Heart right ventricle (tissue), 16 donors: ENCODE results near the gene B4GAT1. TPM values are rescaled to one million over a fixed set of nuclear protein-coding genes. Genes with fewer than 3 reads are reported as not detected.

Experiments
- ATAC-seq, 8 donors: fragments of 200-7000 bp; cut with Tn5 transposase; one replicate each; pipeline ENCODE4 v1.9.1; 2020; ENCODE audit warnings: mild to moderate bottlenecking in 8 of 8, moderate library complexity in 8 of 8, moderate number of reproducible peaks in 1 of 8
- DNase-seq, 2 donors: peaks; one replicate each; pipeline ENCODE4 v3.0.0-alpha.2; 2020
- H3K27ac ChIP-seq, 10 donors: fragments of 200-600 bp; sonication (generic) in 2 of 10; one replicate each; pipeline versions ENCODE4 v1.5.0 to v1.8.0; 2020 to 2022; ENCODE audit warnings: mild to moderate bottlenecking in 3 of 10
- H3K27me3 ChIP-seq, 7 donors: fragments of 200-600 bp; one replicate each; pipeline ENCODE4 v1.8.0; 2021 to 2022; ENCODE audit warnings: mild to moderate bottlenecking in 2 of 7
- H3K36me3 ChIP-seq, 9 donors: fragments of 200-600 bp; sonication (generic) in 1 of 9; one replicate each; pipeline versions ENCODE4 v1.5.0 to v1.8.0; 2020 to 2022; ENCODE audit warnings: mild to moderate bottlenecking in 2 of 9
- H3K4me1 ChIP-seq, 9 donors: fragments of 200-600 bp; sonication (generic) in 1 of 9; one replicate each; pipeline versions ENCODE4 v1.5.0 to v1.8.0; 2020 to 2022; ENCODE audit warnings: mild to moderate bottlenecking in 4 of 9
- H3K4me3 ChIP-seq, 10 donors: fragments of 200-600 bp; sonication (generic) in 2 of 10; one replicate each; pipeline versions ENCODE4 v1.5.0 to v1.8.0; 2020 to 2022; ENCODE audit warnings: mild to moderate bottlenecking in 7 of 10, moderate library complexity in 2 of 10
- H3K9me3 ChIP-seq, 11 donors: fragments of 200-600 bp in 10 of 11; sonication (generic) in 2 of 11; one replicate each; pipeline versions ENCODE4 v1.5.0 to v1.8.0; 2013 to 2022; ENCODE audit warnings: mild to moderate bottlenecking in 2 of 11, control low read depth in 1 of 11, moderate library complexity in 1 of 11
- CTCF ChIP-seq, 9 donors: fragments of 200-600 bp; sonication (generic) in 2 of 9; IDR thresholded peaks; one replicate each; pipeline versions ENCODE4 v1.5.0 to v1.8.0; 2021 to 2022; ENCODE audit warnings: antibody characterized with exemption in 9 of 9, mild to moderate bottlenecking in 5 of 9, moderate library complexity in 1 of 9
- WGBS, 2 donors: extraction: QIAGEN DNeasy Blood & Tissue Kit; methylation state at CpG; one replicate each; pipeline ENCODE4 v1.1.7; 2013; ENCODE audit warnings: inconsistent platforms in 1 of 2; 5-methylcytosine and 5-hydroxymethylcytosine counted together
- intact Hi-C, 10 donors: fragments of 100-400 bp; cut with DNase I; formaldehyde crosslinking; loops; one replicate each; pipeline versions ENCODE4 v1.11.1 to v1.14.2; 2022
- polyA plus RNA-seq, 2 donors: library from polyadenylated mRNA; stranded (reverse); fragments of 200-250 nt; gene quantifications; one replicate each; pipeline ENCODE4 v1.2.3, GENCODE V29; 2013
- total RNA-seq, 10 donors: library from RNA; stranded (reverse); fragmentation: NEBNext Ultra II Directional in 3 of 10; extraction: Animal tissue kit (Norgen Biotek cat#: 25700) in 3 of 10; gene quantifications; one replicate each; pipeline versions ENCODE4 v1.2.1 to v1.2.4, GENCODE V29; 2021 to 2023
- donor health status: Arrhythmogenic right ventricular cardiomyopathy.
- donor health status: ischemic (EF 13 %, LVEDD 7.1; RV severe dilation, severe dysfunction).
- donor health status: healthy with polysubstance abuse.
- donor health status: DM: no; HTN: yes; CAD: no.
- donor health status: DM: no; HTN: no; CAD: no.
- donor health status: ischemic (EF 25% LVEDD 6.9; RV normal size, moderate dysfunction).
- donor health status: ischemic (EF 25% LVEDD 5.7; RV mildly dilated, moderate dysfunction).
- donor health status: healthy.
- donor health status: DM: yes; HTN: yes; CAD: no.
- donor health status: Ischemic cardiomyopathy.
- donor health status: ischemic (EF 35%, LVEDD 5.7; RV mildly dilated, moderate dysfunction).
- donor health status: nonischemic (EF 11% LVEDD 7.7; RV severe dilation, severe dysfunction).
- donor health status: DM: yes; HTN: yes; CAD: no.
- donor health status: PGD.
- donor health status: ischemic (EF 29% LVEDD 5.4; RV normal size, mild dysfunction).
- donor health status: nonischemic (EF 23%, LVEDD 6.1; RV moderate dilation, normal function).

B4GAT1 gene
- total and polyA plus RNA-seq, 12 donors = 22.3 to 69.6 (median 46.1) TPM

- peaks cover 21 to 50% (median 32%) of the 10 kb centered on the region in 9 donors for H3K4me1 ChIP-seq
- DNase-seq (peak; percentile 77), ATAC-seq (peak; percentile 41 to 86 (median 68))
- 38 to 39% methylated on average over 21 of the region's 21 CpGs for WGBS, 2 donors
- no peak overlapping the region for H3K4me3 ChIP-seq
- peak overlapping the region; percentile 69 to 89 (median 76) for H3K27ac ChIP-seq
- peaks cover 0 to 2% (median 0%) of the 10 kb centered on the region in 9 donors for H3K36me3 ChIP-seq
- H3K27me3 ChIP-seq = no peaks in the 10 kb centered on the region
- TF ChIP-seq CTCF (IDR thresholded peaks at IDR 0.05) = no peak
- intact Hi-C loops = loop anchor here in 1 of 10 donors (5.0 kb wide), 1 partner anchor 104 kb away; no protein-coding TSS in a partner anchor
- H3K9me3 ChIP-seq = no peaks in the 10 kb centered on the region
Measured at GRCh38 chr11:66326261-66327111, 20.9 kb downstream of the B4GAT1 start.

GRCh38 chr11:66325263-66325671, 22.2 kb downstream of the B4GAT1 start:
- DNase-seq = no peak
- H3K4me3 ChIP-seq = no peak overlapping the region
- TF ChIP-seq CTCF (IDR thresholded peaks at IDR 0.05) = no peak
- WGBS, 2 donors = 83 to 86% methylated on average over 8 of the region's 8 CpGs
- H3K4me1 ChIP-seq = peaks cover 21 to 50% (median 32%) of the 10 kb centered on the region in 9 donors
- no peak for ATAC-seq
- H3K9me3 ChIP-seq = no peaks in the 10 kb centered on the region
- H3K27ac ChIP-seq = peak overlapping the region in 7 of 10 donors; percentile 5 to 89 (median 78)
- no peaks in the 10 kb centered on the region for H3K36me3 ChIP-seq
- no peaks in the 10 kb centered on the region for H3K27me3 ChIP-seq
- intact Hi-C loops = loop anchor here in 1 of 10 donors (5.0 kb wide), 1 partner anchor 103 kb away; no protein-coding TSS in a partner anchor

- DNase-seq = no peak
- Histone ChIP-seq H3K27ac (peak overlapping the region in 1 of 10 donors; percentile 8), H3K27me3 (no peaks in the 10 kb centered on the region), H3K36me3 (no peaks in the 10 kb centered on the region), H3K4me3 (no peak overlapping the region), H3K9me3 (no peaks in the 10 kb centered on the region), H3K4me1 (peaks cover 21 to 50% (median 32%) of the 10 kb centered on the region in 9 donors)
- intact Hi-C loops = loop anchor here in 1 of 10 donors (5.0 kb wide), 1 partner anchor 102 kb away; no protein-coding TSS in a partner anchor
- no peak for ATAC-seq
- WGBS, 2 donors = 80 to 86% methylated on average over 10 of the region's 10 CpGs
- TF ChIP-seq CTCF (IDR thresholded peaks at IDR 0.05) = no peak
Measured at GRCh38 chr11:66324664-66325063, 22.8 kb downstream of the B4GAT1 start.

GRCh38 chr11:66323684-66324083, 23.7 kb downstream of the B4GAT1 start:
- H3K4me1 ChIP-seq = peaks cover 19 to 49% (median 32%) of the 10 kb centered on the region in 9 donors
- DNase-seq = no peak
- H3K4me3 ChIP-seq = no peak overlapping the region
- WGBS, 2 donors = 100% methylated on average over 1 of the region's 1 CpG
- H3K9me3 ChIP-seq = no peaks in the 10 kb centered on the region
- no peak for TF ChIP-seq CTCF (IDR thresholded peaks at IDR 0.05)
- intact Hi-C loops = no loop called here
- no peak for ATAC-seq
- no peaks in the 10 kb centered on the region for H3K36me3 ChIP-seq
- H3K27ac ChIP-seq = no peak overlapping the region
- H3K27me3 ChIP-seq = no peaks in the 10 kb centered on the region
